Naive B cell (primary cell): ENCODE results near the gene GIPC2. TPM values are rescaled to one million over a fixed set of nuclear protein-coding genes. Genes with fewer than 3 reads are reported as not detected.

Source experiments
- ATAC-seq, 2 donors: fragments of 150-1000 bp; cut with Tn5 transposase; 2 replicates each; pipeline ENCODE4 v1.10.0; 2021; ENCODE audit warnings: low read depth in 2 of 2, mild to moderate bottlenecking in 2 of 2, moderate library complexity in 2 of 2
- DNase-seq: peaks from one replicate; pipeline ENCODE4 v3.0.0; 2022
- H3K27ac Mint-ChIP-seq, 6 donors: one replicate each; pipeline ENCODE4 v1.8.0; 2020 to 2022; ENCODE audit warnings: mild to moderate bottlenecking in 6 of 6, mixed read lengths in 6 of 6, moderate library complexity in 5 of 6, inconsistent platforms in 2 of 6
- H3K27me3 Mint-ChIP-seq, 3 donors: one replicate each; pipeline ENCODE4 v1.8.0; 2021 to 2022; ENCODE audit warnings: mixed read lengths in 3 of 3, mild to moderate bottlenecking in 1 of 3
- H3K36me3 Mint-ChIP-seq, 2 donors: one replicate each; pipeline ENCODE4 v1.8.0; 2020 to 2022; ENCODE audit warnings: mixed read lengths in 2 of 2, inconsistent platforms in 1 of 2, mild to moderate bottlenecking in 1 of 2
- H3K4me1 Mint-ChIP-seq, 3 donors: one replicate each; pipeline ENCODE4 v1.8.0; 2020 to 2022; ENCODE audit warnings: mixed read lengths in 3 of 3, inconsistent platforms in 1 of 3, mild to moderate bottlenecking in 1 of 3, moderate library complexity in 1 of 3
- H3K4me3 Mint-ChIP-seq, 8 donors: one replicate each; pipeline ENCODE4 v1.8.0; 2020 to 2022; ENCODE audit warnings: mild to moderate bottlenecking in 8 of 8, mixed read lengths in 8 of 8, moderate library complexity in 8 of 8, inconsistent platforms in 2 of 8
- H3K9me3 Mint-ChIP-seq, 7 donors: one replicate each; pipeline ENCODE4 v1.8.0; 2020 to 2022; ENCODE audit warnings: mixed read lengths in 7 of 7, mild to moderate bottlenecking in 5 of 7, inconsistent platforms in 2 of 7, moderate library complexity in 1 of 7
- polyA plus RNA-seq, 6 donors: library from polyadenylated mRNA; unstranded; fragments of 300-500 nt; fragmentation: Illumina TruSeq; gene quantifications; one replicate each; pipeline ENCODE4 v1.2.3, GENCODE V29; 2021; ENCODE audit warnings: low read depth in 6 of 6

The GIPC2 gene
- polyA plus RNA-seq, 6 donors from 2014 or later = not detected

- peak overlapping the region; percentile 78 to 91 (median 84) for H3K4me3 Mint-ChIP-seq
- ATAC-seq (no peak), DNase-seq (no peak)
- peak overlapping the region in 1 of 6 donors; percentile 84 for H3K27ac Mint-ChIP-seq
- peaks cover 39 to 49% (median 45%) of the 10 kb centered on the region in 3 donors for H3K27me3 Mint-ChIP-seq
- H3K9me3 Mint-ChIP-seq = peaks cover 0 to 1% (median 0%) of the 10 kb centered on the region in 7 donors
- no peaks in the 10 kb centered on the region for H3K36me3 Mint-ChIP-seq
- peaks cover 23 to 31% (median 23%) of the 10 kb centered on the region in 3 donors for H3K4me1 Mint-ChIP-seq
Measured at GRCh38 chr1:78044796-78045562, 787 bp upstream of the GIPC2 start.

DNA sequence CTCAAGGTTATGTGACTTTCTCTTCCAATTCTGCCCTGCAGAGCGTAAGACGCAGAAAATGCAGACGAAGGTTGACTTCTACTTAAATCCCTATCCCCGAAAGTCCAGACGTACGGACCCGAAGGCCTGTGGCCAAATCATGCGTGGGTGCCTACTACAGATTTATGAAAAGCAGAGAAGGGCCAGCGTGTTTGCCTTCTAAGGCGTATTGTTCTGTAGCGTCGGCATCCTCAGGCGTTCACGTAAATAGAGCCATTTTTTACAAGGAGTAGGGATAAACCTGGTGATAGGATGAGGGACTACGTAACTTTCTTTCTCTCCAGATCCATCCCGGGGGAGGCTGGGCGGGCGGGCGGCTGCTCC, 222 bp upstream of the GIPC2 start:
- DNase-seq (peak; percentile 1), ATAC-seq (peak; percentile 16 to 35)
- H3K9me3 Mint-ChIP-seq = peaks cover 0 to 1% (median 0%) of the 10 kb centered on the region in 7 donors
- H3K4me3 Mint-ChIP-seq = peak overlapping the region; percentile 78 to 91 (median 84)
- H3K36me3 Mint-ChIP-seq = no peaks in the 10 kb centered on the region
- H3K4me1 Mint-ChIP-seq = peaks cover 18 to 26% (median 20%) of the 10 kb centered on the region in 3 donors
- no peak overlapping the region for H3K27ac Mint-ChIP-seq
- peaks cover 39 to 49% (median 45%) of the 10 kb centered on the region in 3 donors for H3K27me3 Mint-ChIP-seq

GRCh38 chr1:78047106-78047505, 1.3 kb downstream of the GIPC2 start:
- no peak for ATAC-seq

DNA sequence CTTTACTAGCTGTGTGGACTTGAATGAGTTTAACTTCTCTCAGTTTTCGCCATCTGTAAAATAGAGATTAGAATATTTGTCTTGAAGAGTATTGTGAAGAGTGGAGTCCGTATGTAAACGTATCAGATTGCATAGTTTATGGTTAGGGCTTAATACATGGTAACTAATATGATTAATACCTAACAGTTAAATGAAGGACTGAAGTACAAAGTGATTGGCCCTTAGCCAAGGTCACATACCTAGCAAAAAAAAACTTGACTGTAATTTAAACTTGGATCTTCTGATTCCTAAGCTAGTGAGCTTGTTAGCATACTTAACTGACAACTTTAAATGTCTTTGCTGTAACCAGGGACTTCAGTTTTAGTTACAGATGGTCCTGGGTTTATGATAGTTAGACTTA, 1.9 kb downstream of the GIPC2 start:
- Mint-ChIP-seq H3K27me3 (peaks cover 39 to 49% (median 45%) of the 10 kb centered on the region in 3 donors), H3K4me3 (peak overlapping the region in 2 of 8 donors; percentile 48 to 52)

More at GRCh38 chr1:78047106-78047505, 1.3 kb downstream of the GIPC2 start:
- Mint-ChIP-seq H3K4me1 (peaks cover 15 to 21% (median 18%) of the 10 kb centered on the region in 3 donors), H3K27ac (no peak overlapping the region), H3K27me3 (peaks cover 39 to 49% (median 45%) of the 10 kb centered on the region in 3 donors), H3K9me3 (peaks cover 0 to 2% (median 0%) of the 10 kb centered on the region in 7 donors), H3K36me3 (no peaks in the 10 kb centered on the region), H3K4me3 (peak overlapping the region in 4 of 8 donors; percentile 13 to 86 (median 80))
- DNase-seq = no peak

GRCh38 chr1:78048446-78048845, 2.7 kb downstream of the GIPC2 start:
- peaks cover 39 to 49% (median 45%) of the 10 kb centered on the region in 3 donors for H3K27me3 Mint-ChIP-seq
- peaks cover 0 to 2% (median 0%) of the 10 kb centered on the region in 7 donors for H3K9me3 Mint-ChIP-seq
- no peak for DNase-seq
- peaks cover 15 to 21% (median 18%) of the 10 kb centered on the region in 3 donors for H3K4me1 Mint-ChIP-seq
- no peak for ATAC-seq
- H3K4me3 Mint-ChIP-seq = no peak overlapping the region
- no peaks in the 10 kb centered on the region for H3K36me3 Mint-ChIP-seq
- no peak overlapping the region for H3K27ac Mint-ChIP-seq

More for the DNA sequence above, 1.9 kb downstream of the GIPC2 start:
- Mint-ChIP-seq H3K27ac (no peak overlapping the region), H3K4me1 (peaks cover 15 to 21% (median 18%) of the 10 kb centered on the region in 3 donors), H3K36me3 (no peaks in the 10 kb centered on the region), H3K9me3 (peaks cover 0 to 2% (median 0%) of the 10 kb centered on the region in 7 donors)
- ATAC-seq (no peak), DNase-seq (no peak)

DNA sequence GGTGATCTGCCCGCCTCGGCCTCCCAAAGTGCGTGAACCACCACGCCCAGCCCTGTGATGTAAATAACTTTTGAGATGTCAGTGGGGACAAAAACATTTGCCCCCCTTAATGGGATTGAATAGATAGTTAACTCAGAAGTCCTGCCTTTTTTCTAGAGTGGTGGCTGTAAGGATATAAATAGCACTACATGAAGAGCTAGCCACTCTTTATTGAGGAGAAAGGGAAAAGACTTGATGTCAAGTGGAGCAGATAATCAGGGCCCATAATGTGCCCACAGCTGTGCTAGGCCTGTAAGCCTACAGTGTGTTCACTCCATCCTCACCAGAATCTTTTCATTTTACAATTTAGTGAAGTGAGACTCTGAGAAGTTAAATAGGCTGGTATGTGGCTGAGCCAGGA, 3.6 kb downstream of the GIPC2 start:
- Mint-ChIP-seq H3K27ac (no peak overlapping the region), H3K9me3 (peaks cover 0 to 2% (median 0%) of the 10 kb centered on the region in 7 donors), H3K27me3 (peaks cover 38 to 47% (median 42%) of the 10 kb centered on the region in 3 donors), H3K4me3 (no peak overlapping the region), H3K4me1 (peaks cover 15 to 21% (median 18%) of the 10 kb centered on the region in 3 donors), H3K36me3 (no peaks in the 10 kb centered on the region)
- DNase-seq = no peak
- no peak for ATAC-seq

- Mint-ChIP-seq H3K27me3 (peaks cover 25 to 33% (median 26%) of the 10 kb centered on the region in 3 donors), H3K9me3 (peaks cover 0 to 2% (median 0%) of the 10 kb centered on the region in 7 donors), H3K4me1 (peaks cover 5 to 8% (median 7%) of the 10 kb centered on the region in 3 donors), H3K36me3 (no peaks in the 10 kb centered on the region), H3K27ac (no peak overlapping the region), H3K4me3 (no peak overlapping the region)
- no peak for ATAC-seq
- no peak for DNase-seq
Measured at GRCh38 chr1:78051005-78051404, 5.2 kb downstream of the GIPC2 start.

DNA sequence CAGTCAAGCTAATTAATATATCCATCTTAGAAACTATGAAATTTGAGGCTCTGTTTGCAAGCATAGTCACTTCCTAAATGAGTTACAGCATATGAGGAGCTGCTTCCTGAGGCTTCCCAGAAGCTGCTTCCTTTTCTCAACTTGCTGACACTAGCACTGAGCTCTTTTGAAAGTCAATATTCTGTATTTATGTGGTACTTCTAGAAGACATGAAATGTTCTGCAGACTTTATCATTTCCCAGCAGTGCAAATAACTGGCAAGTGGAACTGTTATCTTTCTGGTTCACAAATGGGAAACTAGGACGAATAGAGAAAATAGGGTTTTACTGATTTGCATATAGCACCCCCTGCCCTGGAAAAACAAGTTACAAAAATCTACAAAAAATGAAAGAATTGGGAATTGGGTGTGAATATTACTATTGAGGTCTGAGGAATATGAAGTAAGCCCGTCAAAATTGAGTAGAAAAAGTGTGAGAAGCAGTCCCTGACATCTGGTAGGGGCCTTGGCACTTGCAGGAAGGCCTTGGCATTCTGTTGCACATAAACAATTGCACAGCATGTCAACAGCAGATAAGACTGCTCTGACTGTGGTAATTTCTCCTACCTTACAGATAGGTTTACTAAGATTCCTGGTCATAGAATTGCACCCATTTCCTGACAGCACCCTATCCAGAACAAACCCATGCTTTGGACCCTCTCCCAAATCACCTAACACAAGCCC, 7.1 kb downstream of the GIPC2 start:
- H3K27me3 Mint-ChIP-seq = peaks cover 9 to 15% (median 10%) of the 10 kb centered on the region in 3 donors
- no peaks in the 10 kb centered on the region for H3K4me1 Mint-ChIP-seq
- no peak overlapping the region for H3K27ac Mint-ChIP-seq
- no peak overlapping the region for H3K4me3 Mint-ChIP-seq
- DNase-seq = no peak
- peaks cover 0 to 2% (median 0%) of the 10 kb centered on the region in 7 donors for H3K9me3 Mint-ChIP-seq
- ATAC-seq = no peak
- H3K36me3 Mint-ChIP-seq = no peaks in the 10 kb centered on the region

DNA sequence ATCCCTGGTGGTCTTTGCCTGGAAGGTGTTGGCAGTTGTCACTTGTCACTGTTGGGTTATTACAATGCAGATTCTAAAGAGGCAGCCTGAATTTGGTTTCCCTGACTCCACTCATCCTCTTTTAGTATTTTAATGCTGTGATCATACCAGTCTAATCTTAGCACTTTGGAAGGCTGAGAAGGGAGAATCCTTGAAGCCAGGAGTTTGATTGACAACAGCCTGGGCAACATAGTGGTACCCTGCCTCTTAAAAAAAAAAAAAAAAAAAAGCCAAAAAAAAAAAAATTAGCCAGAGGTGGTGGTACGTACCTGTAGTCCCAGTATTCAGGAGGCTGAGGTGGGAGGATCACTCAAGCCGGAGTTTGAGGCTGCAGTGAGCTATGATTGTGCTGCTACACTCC, 7.7 kb downstream of the GIPC2 start:
- Mint-ChIP-seq H3K27ac (no peak overlapping the region), H3K4me3 (no peak overlapping the region), H3K9me3 (peaks cover 0 to 2% (median 0%) of the 10 kb centered on the region in 7 donors), H3K27me3 (peaks cover 5 to 15% (median 5%) of the 10 kb centered on the region in 3 donors), H3K36me3 (no peaks in the 10 kb centered on the region), H3K4me1 (no peaks in the 10 kb centered on the region)
- ATAC-seq (no peak), DNase-seq (no peak)

DNA sequence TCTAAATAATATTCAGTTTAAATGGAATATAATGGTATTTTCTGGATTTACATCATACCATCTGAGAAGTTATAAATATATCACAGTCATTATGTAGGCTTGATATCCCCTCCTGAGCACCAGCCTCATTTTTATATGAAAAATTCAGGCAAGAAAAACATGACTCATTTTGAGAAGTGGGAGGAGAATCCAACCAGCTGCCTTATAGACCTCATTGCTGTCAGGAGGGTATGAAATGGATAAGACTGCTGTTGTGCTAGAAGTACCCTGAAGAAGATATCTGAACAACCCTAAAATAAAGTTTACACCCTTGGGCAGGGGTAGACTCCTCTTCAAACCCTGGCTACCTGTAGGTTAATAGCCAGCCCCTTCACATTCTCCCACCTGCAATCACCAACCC, 8.8 kb downstream of the GIPC2 start:
- Mint-ChIP-seq H3K27ac (no peak overlapping the region), H3K36me3 (no peaks in the 10 kb centered on the region), H3K27me3 (peaks cover 0 to 11% (median 6%) of the 10 kb centered on the region in 3 donors), H3K4me1 (no peaks in the 10 kb centered on the region), H3K4me3 (no peak overlapping the region), H3K9me3 (peaks cover 0 to 2% (median 0%) of the 10 kb centered on the region in 7 donors)
- DNase-seq (no peak), ATAC-seq (no peak)

- Mint-ChIP-seq H3K27ac (no peak overlapping the region), H3K4me3 (no peak overlapping the region), H3K9me3 (peaks cover 0 to 2% (median 0%) of the 10 kb centered on the region in 7 donors), H3K4me1 (no peaks in the 10 kb centered on the region), H3K27me3 (peaks cover 0 to 11% (median 6%) of the 10 kb centered on the region in 3 donors), H3K36me3 (no peaks in the 10 kb centered on the region)
- no peak for DNase-seq
- ATAC-seq = no peak
Measured at GRCh38 chr1:78054972-78055371, 9.2 kb downstream of the GIPC2 start.

- Mint-ChIP-seq H3K36me3 (no peaks in the 10 kb centered on the region), H3K4me1 (no peaks in the 10 kb centered on the region), H3K27me3 (peaks cover 0 to 11% (median 6%) of the 10 kb centered on the region in 3 donors), H3K4me3 (no peak overlapping the region), H3K9me3 (peaks cover 0 to 2% (median 0%) of the 10 kb centered on the region in 7 donors), H3K27ac (no peak overlapping the region)
- ATAC-seq (no peak), DNase-seq (no peak)
Measured at GRCh38 chr1:78055565-78056132, 9.9 kb downstream of the GIPC2 start.

DNA sequence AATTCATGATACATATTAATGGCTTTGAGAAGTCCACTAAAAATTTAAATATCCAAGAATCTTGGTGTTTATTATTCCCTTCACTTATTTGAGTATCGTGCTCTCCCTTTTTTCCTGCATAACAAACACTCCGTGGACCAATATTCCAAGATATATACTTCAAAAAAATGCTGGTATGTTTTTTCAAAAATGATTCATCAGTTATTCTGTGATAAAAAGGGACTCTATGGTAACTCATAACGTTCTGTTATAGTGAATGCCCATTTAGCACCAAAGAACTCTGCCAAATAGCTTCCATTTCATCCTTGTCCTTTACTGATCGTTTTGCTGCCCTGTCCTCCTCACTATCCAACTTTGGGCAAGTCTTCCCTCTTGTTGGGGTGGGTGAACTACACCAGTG, 12.9 kb downstream of the GIPC2 start:
- Mint-ChIP-seq H3K36me3 (no peaks in the 10 kb centered on the region), H3K4me3 (no peak overlapping the region), H3K9me3 (no peaks in the 10 kb centered on the region), H3K4me1 (no peaks in the 10 kb centered on the region), H3K27ac (no peak overlapping the region), H3K27me3 (peaks cover 0 to 11% (median 6%) of the 10 kb centered on the region in 3 donors)
- no peak for DNase-seq
- ATAC-seq = no peak
